OCI-LY7 (cell line): ENCODE measurements around the gene SH3PXD2A.

Experiments used
- CTCF ChIP-seq: fragments of 200-600 bp; sonication (generic); conservative IDR thresholded peaks from 2 replicates; pipeline ENCODE4 v1.5.1; 2014; ENCODE audit warnings: mild to moderate bottlenecking, antibody characterized with exemption, low read length, moderate library complexity, mixed read lengths
- EZH2phosphoT487 ChIP-seq: fragments of 200-600 bp; sonication (generic); IDR thresholded peaks from 2 replicates; pipeline ENCODE4 v1.6.1; 2018; ENCODE audit warnings: low read depth, borderline replicate concordance, mild to moderate bottlenecking, mixed run types, antibody characterized with exemption, low read length, moderate library complexity, mixed read lengths

GRCh38 chr10:103619424-103620351, 235.7 kb downstream of the SH3PXD2A start:
- TF ChIP-seq CTCF (no peak), EZH2phosphoT487 (no peak)
